CD14-positive monocyte (primary cell): ENCODE measurements around the gene MPP1. TPM values are rescaled to one million over a fixed set of nuclear protein-coding genes. Genes with fewer than 3 reads are reported as not detected.
A peak's percentile ranks its signal among the peaks of the same experiment; 100 is the strongest.

ENCODE experiments used
- DNase-seq, 3 donors: peaks; one replicate each; pipeline ENCODE4 v3.0.0-alpha.2; 2011 to 2022
- H2AFZ ChIP-seq: 2 replicates; pipeline ENCODE4 v1.6.0; 2012; ENCODE audit warnings: mild to moderate bottlenecking, low read depth, low read length, inconsistent platforms; ENCODE audit not compliant: insufficient read depth, poor library complexity, severe bottlenecking
- H3K27ac ChIP-seq, 2 donors: 1 replicate in 1 of 2; 2 replicates in 1 of 2; pipeline ENCODE4 v1.5.1; 2012 to 2013; ENCODE audit warnings: low read length in 2 of 2, control low read depth in 1 of 2, inconsistent platforms in 1 of 2, low read depth in 1 of 2, mild to moderate bottlenecking in 1 of 2
- H3K27me3 ChIP-seq, 2 donors: one replicate each; pipeline versions ENCODE4 v1.6.0 to v1.6.1; 2011 to 2013; ENCODE audit warnings: low read length in 2 of 2; ENCODE audit not compliant: control insufficient read depth in 2 of 2, insufficient read depth in 2 of 2
- H3K36me3 ChIP-seq, 2 donors: replicated peaks in 1 of 2; 1 replicate in 1 of 2; 2 replicates in 1 of 2; pipeline versions ENCODE4 v1.5.1 to v1.6.1; 2012 to 2013; ENCODE audit warnings: low read length in 2 of 2, control low read depth in 1 of 2, inconsistent platforms in 1 of 2, mild to moderate bottlenecking in 1 of 2; ENCODE audit not compliant: insufficient read depth in 2 of 2, control insufficient read depth in 1 of 2
- H3K4me1 ChIP-seq, 2 donors: 1 replicate in 1 of 2; 2 replicates in 1 of 2; pipeline versions ENCODE4 v1.5.1 to v1.6.1; 2012 to 2013; ENCODE audit warnings: low read length in 2 of 2, control low read depth in 1 of 2, inconsistent platforms in 1 of 2, mild to moderate bottlenecking in 1 of 2, moderate library complexity in 1 of 2; ENCODE audit not compliant: insufficient read depth in 2 of 2, control insufficient read depth in 1 of 2
- H3K4me2 ChIP-seq: replicated peaks from 2 replicates; pipeline ENCODE3; 2012; ENCODE audit warnings: low read length, moderate library complexity, mild to moderate bottlenecking; ENCODE audit not compliant: poor library complexity, severe bottlenecking; ENCODE audit errors: extremely low read depth
- H3K4me3 ChIP-seq, 3 experiments: fragments of 200-600 bp in 1 of 3; sonication (generic) in 1 of 3; replicated peaks in 1 of 3; 1 replicate in 2 of 3; 2 replicates in 1 of 3; pipeline ENCODE4 v1.5.1; 2011 to 2013; ENCODE audit warnings: low read length in 3 of 3, mild to moderate bottlenecking in 3 of 3, control low read depth in 2 of 3, low read depth in 2 of 3, inconsistent platforms in 1 of 3, moderate library complexity in 1 of 3
- H3K79me2 ChIP-seq: 2 replicates; pipeline ENCODE4 v1.6.0; 2012; ENCODE audit warnings: mild to moderate bottlenecking, control low read depth, inconsistent platforms, low read length, moderate library complexity; ENCODE audit not compliant: insufficient read depth
- H3K9ac ChIP-seq: 2 replicates; pipeline ENCODE4 v1.6.0; 2017; ENCODE audit warnings: low read length, mild to moderate bottlenecking; ENCODE audit not compliant: insufficient read depth, poor library complexity, severe bottlenecking
- H3K9me3 ChIP-seq, 2 donors: replicated peaks in 1 of 2; 1 replicate in 1 of 2; 2 replicates in 1 of 2; pipeline versions ENCODE4 v1.5.1 to v1.6.1; 2012 to 2013; ENCODE audit warnings: low read length in 2 of 2, control low read depth in 1 of 2; ENCODE audit not compliant: control insufficient read depth in 1 of 2, insufficient read depth in 1 of 2
- H4K20me1 ChIP-seq: 2 replicates; pipeline ENCODE4 v1.6.0; 2012; ENCODE audit warnings: mild to moderate bottlenecking, low read length, control low read depth, moderate library complexity; ENCODE audit not compliant: insufficient read depth
- H3K27ac Mint-ChIP-seq, 7 donors: one replicate each; pipeline ENCODE4 v1.8.0; 2020; ENCODE audit warnings: mild to moderate bottlenecking in 7 of 7, mixed read lengths in 7 of 7, moderate library complexity in 6 of 7, inconsistent platforms in 2 of 7
- H3K27me3 Mint-ChIP-seq, 3 donors: one replicate each; pipeline ENCODE4 v1.8.0; 2021 to 2022; ENCODE audit warnings: low read depth in 3 of 3, mild to moderate bottlenecking in 3 of 3, mixed read lengths in 3 of 3, moderate library complexity in 3 of 3, inconsistent platforms in 1 of 3
- H3K36me3 Mint-ChIP-seq, 2 donors: one replicate each; pipeline ENCODE4 v1.8.0; 2020; ENCODE audit warnings: mixed read lengths in 2 of 2, inconsistent platforms in 1 of 2, mild to moderate bottlenecking in 1 of 2
- H3K4me1 Mint-ChIP-seq: one replicate; pipeline ENCODE4 v1.8.0; 2020; ENCODE audit warnings: mild to moderate bottlenecking, mixed read lengths
- H3K4me3 Mint-ChIP-seq, 2 donors: one replicate each; pipeline ENCODE4 v1.8.0; 2020; ENCODE audit warnings: mild to moderate bottlenecking in 2 of 2, mixed read lengths in 2 of 2, moderate library complexity in 1 of 2
- H3K9me3 Mint-ChIP-seq, 7 donors: one replicate each; pipeline ENCODE4 v1.8.0; 2020 to 2022; ENCODE audit warnings: mixed read lengths in 7 of 7, mild to moderate bottlenecking in 6 of 7, moderate library complexity in 6 of 7, inconsistent platforms in 2 of 7
- WGBS: methylation state at CpG from one replicate; pipeline ENCODE4 v1.1.5; 2013; ENCODE audit warnings: missing lambda C conversion rate; ENCODE audit not compliant: insufficient coverage; 5-methylcytosine and 5-hydroxymethylcytosine counted together
- intact Hi-C, 2 donors: fragments of 100-400 bp; cut with micrococcal nuclease; formaldehyde crosslinking; loops; one replicate each; pipeline versions ENCODE4 v1.15.0 to v1.15.1; 2023
- polyA plus RNA-seq, 3 donors: library from polyadenylated mRNA; depleted of rRNA in 1 of 3; unstranded in 2 of 3; stranded (reverse) in 1 of 3; fragments of 300-500 nt in 2 of 3; fragments of >200 nt in 1 of 3; fragmentation: Illumina TruSeq in 2 of 3; gene quantifications; 1 replicate in 2 of 3; 2 replicates in 1 of 3; pipeline ENCODE4 v1.2.3, GENCODE V29; 2012 to 2021
- TF ChIP-seq, protein P1 (sequence below): fragments of 200-600 bp; IDR thresholded peaks from one replicate; pipeline ENCODE4 v1.8.0; 2022; ENCODE audit warnings: antibody characterized with exemption, mild to moderate bottlenecking

MPP1 gene
- polyA plus RNA-seq, 3 donors: 120 to 139 (median 135) TPM

DNA sequence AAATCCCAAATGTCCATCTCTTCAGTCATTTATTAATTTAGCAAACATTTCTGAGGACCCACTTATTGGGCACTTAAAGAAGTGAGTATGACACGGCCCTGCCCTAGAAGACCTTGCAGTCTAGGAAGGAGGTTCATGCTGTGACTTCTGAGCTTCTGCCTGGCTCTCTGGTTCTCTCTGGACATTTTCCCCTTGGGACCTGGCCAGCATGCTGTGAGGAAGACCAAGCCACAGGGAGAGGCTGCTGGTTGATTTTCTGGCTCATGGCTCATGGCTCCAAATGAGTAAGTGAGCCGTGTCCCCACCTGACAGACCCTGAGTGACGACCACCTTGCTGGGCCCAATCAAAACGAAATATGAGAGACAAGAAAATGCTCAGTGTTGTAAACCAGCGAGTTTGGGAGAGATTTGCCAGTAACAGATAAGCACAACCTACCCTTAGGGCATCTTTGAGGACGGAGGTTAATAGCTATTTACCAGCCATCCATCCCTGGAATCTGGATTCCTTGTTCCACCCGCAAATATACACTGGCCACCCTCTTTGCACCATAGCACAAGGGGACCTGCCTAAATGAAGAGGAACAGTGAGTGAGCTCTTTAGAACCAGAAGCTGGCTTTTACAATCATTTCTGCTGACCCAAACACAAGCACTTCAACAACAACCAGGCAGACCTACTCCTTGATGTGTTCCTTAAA, 876 bp downstream of the MPP1 start:
- Histone ChIP-seq H3K4me3 (peak overlapping the region; percentile 78 to 96 (median 81)), H3K4me2 (peak overlapping the region; percentile 68), H3K36me3 (no peaks in the 10 kb centered on the region), H3K4me1 (peaks cover 55 to 59% of the 10 kb centered on the region in 2 donors), H3K9ac (peak overlapping the region; percentile 80), H2AFZ (no peak overlapping the region), H3K9me3 (no peaks in the 10 kb centered on the region), H3K27me3 (no peaks in the 10 kb centered on the region), H3K27ac (peak overlapping the region; percentile 90 to 94), H4K20me1 (no peaks in the 10 kb centered on the region), H3K79me2 (peaks cover 47% of the 10 kb centered on the region)
- no peak for DNase-seq
- no CpG with 5 or more reads among the region's 7 CpGs for WGBS
- intact Hi-C loops: no loop called here
- Mint-ChIP-seq H3K36me3 (peaks cover 3 to 9% of the 10 kb centered on the region in 2 donors), H3K4me1 (peaks cover 47% of the 10 kb centered on the region), H3K27ac (peak overlapping the region; percentile 76 to 96 (median 91)), H3K27me3 (no peaks in the 10 kb centered on the region), H3K4me3 (peak overlapping the region; percentile 92 to 96), H3K9me3 (peaks cover 0 to 10% (median 0%) of the 10 kb centered on the region in 7 donors)
- TF ChIP-seq, protein P1, sequence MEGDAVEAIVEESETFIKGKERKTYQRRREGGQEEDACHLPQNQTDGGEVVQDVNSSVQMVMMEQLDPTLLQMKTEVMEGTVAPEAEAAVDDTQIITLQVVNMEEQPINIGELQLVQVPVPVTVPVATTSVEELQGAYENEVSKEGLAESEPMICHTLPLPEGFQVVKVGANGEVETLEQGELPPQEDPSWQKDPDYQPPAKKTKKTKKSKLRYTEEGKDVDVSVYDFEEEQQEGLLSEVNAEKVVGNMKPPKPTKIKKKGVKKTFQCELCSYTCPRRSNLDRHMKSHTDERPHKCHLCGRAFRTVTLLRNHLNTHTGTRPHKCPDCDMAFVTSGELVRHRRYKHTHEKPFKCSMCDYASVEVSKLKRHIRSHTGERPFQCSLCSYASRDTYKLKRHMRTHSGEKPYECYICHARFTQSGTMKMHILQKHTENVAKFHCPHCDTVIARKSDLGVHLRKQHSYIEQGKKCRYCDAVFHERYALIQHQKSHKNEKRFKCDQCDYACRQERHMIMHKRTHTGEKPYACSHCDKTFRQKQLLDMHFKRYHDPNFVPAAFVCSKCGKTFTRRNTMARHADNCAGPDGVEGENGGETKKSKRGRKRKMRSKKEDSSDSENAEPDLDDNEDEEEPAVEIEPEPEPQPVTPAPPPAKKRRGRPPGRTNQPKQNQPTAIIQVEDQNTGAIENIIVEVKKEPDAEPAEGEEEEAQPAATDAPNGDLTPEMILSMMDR: no peak

DNA sequence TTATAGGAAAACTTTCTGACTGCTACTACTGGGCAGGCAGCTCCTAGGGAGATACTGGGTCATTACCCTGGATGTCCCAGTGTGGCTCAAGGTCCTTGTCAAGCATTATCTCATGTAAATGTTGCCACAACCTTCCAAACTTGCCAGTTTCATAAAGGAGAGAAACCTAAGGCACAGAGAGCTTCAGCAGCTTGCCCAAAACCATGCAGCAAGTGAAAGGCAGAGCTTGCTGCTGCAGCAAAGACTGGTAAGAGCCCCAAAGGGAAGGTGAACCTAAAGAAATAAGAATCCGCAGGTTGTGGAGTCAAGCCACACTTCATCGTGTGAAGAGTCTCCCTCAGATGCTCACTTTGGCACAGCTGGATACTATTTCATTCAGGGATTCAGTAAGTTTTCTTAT, 2.3 kb downstream of the MPP1 start:
- peak overlapping the region; percentile 27 to 94 for H3K27ac ChIP-seq
- peaks cover 66 to 69% of the 10 kb centered on the region in 2 donors for H3K4me1 ChIP-seq
- peaks cover 0 to 5% (median 0%) of the 10 kb centered on the region in 7 donors for H3K9me3 Mint-ChIP-seq
- peaks cover 0 to 2% (median 0%) of the 10 kb centered on the region in 3 donors for H3K27me3 Mint-ChIP-seq
- H3K9ac ChIP-seq: no peak overlapping the region
- H3K36me3 Mint-ChIP-seq: peaks cover 4 to 13% of the 10 kb centered on the region in 2 donors
- H3K27me3 ChIP-seq: no peaks in the 10 kb centered on the region
- H2AFZ ChIP-seq: no peak overlapping the region
- H3K9me3 ChIP-seq: no peaks in the 10 kb centered on the region
- no peak for DNase-seq
- H3K4me3 Mint-ChIP-seq: peak overlapping the region; percentile 67 to 96
- H3K4me2 ChIP-seq: peak overlapping the region; percentile 68
- 63% methylated on average over 2 of the region's 2 CpGs for WGBS
- no peaks in the 10 kb centered on the region for H4K20me1 ChIP-seq
- intact Hi-C loops: no loop called here
- H3K4me3 ChIP-seq: peak overlapping the region in 2 of 3 experiments; percentile 14 to 81
- H3K4me1 Mint-ChIP-seq: peaks cover 58% of the 10 kb centered on the region
- no peaks in the 10 kb centered on the region for H3K36me3 ChIP-seq
- H3K79me2 ChIP-seq: peaks cover 57% of the 10 kb centered on the region
- H3K27ac Mint-ChIP-seq: peak overlapping the region; percentile 61 to 96 (median 79)
- TF ChIP-seq, protein P1: no peak
